Ovary (tissue), 3 donors: ENCODE measurements around the gene NTN5.

Experiments used
- POLR2A ChIP-seq: fragments of 450-650 bp; IDR thresholded peaks from one replicate; pipeline ENCODE4 v1.6.1; 2017; ENCODE audit warnings: antibody characterized with exemption, mild to moderate bottlenecking, moderate library complexity
- TF ChIP-seq, protein P1 (sequence below), 3 donors: fragments of 450-650 bp in 2 of 3; fragments of 200-600 bp in 1 of 3; IDR thresholded peaks; one replicate each; pipeline versions ENCODE4 v1.5.1 to v1.8.0; 2016 to 2022; ENCODE audit warnings: antibody characterized with exemption in 3 of 3, mild to moderate bottlenecking in 1 of 3
- donor health status: DM: no; HTN: no; CAD: no.

DNA sequence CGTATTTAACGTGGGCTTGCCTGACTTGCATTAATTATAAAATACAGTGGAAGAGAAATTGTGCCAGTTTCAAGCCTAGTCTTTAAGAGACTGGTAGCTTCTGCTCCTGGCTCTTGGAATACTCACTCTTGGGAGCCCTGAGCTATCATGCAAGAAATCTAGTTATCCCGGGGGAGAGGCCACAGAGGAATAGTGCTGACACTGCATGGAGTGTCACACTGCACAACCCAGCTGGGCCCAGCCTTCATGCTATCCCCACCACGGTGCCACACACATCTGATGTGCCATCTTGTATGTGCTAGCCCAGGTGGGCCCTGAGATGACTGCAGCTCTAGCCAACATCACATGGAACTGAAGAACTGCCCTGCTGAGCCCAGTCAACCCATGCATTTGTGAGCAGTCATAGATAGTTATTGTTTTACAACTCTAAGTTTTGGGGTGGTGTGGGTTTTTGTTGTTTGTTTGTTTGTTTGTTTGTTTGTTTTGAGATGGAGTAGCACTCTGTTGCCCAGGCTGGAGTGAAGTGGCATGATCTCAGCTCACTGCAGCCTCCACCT, 38.4 kb upstream of the NTN5 start:
- TF ChIP-seq, protein P1, sequence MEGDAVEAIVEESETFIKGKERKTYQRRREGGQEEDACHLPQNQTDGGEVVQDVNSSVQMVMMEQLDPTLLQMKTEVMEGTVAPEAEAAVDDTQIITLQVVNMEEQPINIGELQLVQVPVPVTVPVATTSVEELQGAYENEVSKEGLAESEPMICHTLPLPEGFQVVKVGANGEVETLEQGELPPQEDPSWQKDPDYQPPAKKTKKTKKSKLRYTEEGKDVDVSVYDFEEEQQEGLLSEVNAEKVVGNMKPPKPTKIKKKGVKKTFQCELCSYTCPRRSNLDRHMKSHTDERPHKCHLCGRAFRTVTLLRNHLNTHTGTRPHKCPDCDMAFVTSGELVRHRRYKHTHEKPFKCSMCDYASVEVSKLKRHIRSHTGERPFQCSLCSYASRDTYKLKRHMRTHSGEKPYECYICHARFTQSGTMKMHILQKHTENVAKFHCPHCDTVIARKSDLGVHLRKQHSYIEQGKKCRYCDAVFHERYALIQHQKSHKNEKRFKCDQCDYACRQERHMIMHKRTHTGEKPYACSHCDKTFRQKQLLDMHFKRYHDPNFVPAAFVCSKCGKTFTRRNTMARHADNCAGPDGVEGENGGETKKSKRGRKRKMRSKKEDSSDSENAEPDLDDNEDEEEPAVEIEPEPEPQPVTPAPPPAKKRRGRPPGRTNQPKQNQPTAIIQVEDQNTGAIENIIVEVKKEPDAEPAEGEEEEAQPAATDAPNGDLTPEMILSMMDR (IDR thresholded peaks at IDR 0.05): no peak
- TF ChIP-seq POLR2A: no peak
